NT2/D1 (cell line): ENCODE data around the gene ARL6IP4.

Experiments
- DNase-seq: peaks from one replicate; pipeline ENCODE4 v3.0.0-alpha.2; 2011; ENCODE audit warnings: low read depth, low spot score
- H3K27me3 ChIP-seq: 2 replicates; pipeline ENCODE4 v1.6.0; 2011; ENCODE audit warnings: mild to moderate bottlenecking; ENCODE audit not compliant: insufficient read length, insufficient read depth
- H3K36me3 ChIP-seq: 2 replicates; pipeline ENCODE4 v1.6.1; 2011; ENCODE audit warnings: mild to moderate bottlenecking, low read length, mixed read lengths; ENCODE audit not compliant: insufficient read depth, insufficient read length
- H3K4me1 ChIP-seq: 2 replicates; pipeline ENCODE4 v1.5.1; 2011; ENCODE audit not compliant: insufficient read depth, insufficient read length
- H3K4me3 ChIP-seq: 2 replicates; pipeline ENCODE4 v1.5.1; 2011; ENCODE audit warnings: low read depth; ENCODE audit not compliant: insufficient read length
- H3K9ac ChIP-seq: 2 replicates; pipeline ENCODE4 v1.6.0; 2011; ENCODE audit warnings: low read depth; ENCODE audit not compliant: insufficient read length
- H3K9me3 ChIP-seq: 2 replicates; pipeline ENCODE4 v1.5.1; 2011; ENCODE audit warnings: mild to moderate bottlenecking, low read length; ENCODE audit not compliant: insufficient read depth
- SUZ12 ChIP-seq: IDR thresholded peaks from 2 replicates; pipeline ENCODE4 v1.6.1; 2011; ENCODE audit not compliant: insufficient read length, insufficient read depth; ENCODE audit errors: extremely low read depth
- YY1 ChIP-seq: IDR thresholded peaks from 2 replicates; pipeline ENCODE4 v1.6.1; 2011; ENCODE audit not compliant: insufficient read length, insufficient read depth
- ZNF274 ChIP-seq: IDR thresholded peaks from 2 replicates; pipeline ENCODE4 v1.6.1; 2011; ENCODE audit warnings: mild to moderate bottlenecking, low read depth, low read length

ARL6IP4 gene

DNA sequence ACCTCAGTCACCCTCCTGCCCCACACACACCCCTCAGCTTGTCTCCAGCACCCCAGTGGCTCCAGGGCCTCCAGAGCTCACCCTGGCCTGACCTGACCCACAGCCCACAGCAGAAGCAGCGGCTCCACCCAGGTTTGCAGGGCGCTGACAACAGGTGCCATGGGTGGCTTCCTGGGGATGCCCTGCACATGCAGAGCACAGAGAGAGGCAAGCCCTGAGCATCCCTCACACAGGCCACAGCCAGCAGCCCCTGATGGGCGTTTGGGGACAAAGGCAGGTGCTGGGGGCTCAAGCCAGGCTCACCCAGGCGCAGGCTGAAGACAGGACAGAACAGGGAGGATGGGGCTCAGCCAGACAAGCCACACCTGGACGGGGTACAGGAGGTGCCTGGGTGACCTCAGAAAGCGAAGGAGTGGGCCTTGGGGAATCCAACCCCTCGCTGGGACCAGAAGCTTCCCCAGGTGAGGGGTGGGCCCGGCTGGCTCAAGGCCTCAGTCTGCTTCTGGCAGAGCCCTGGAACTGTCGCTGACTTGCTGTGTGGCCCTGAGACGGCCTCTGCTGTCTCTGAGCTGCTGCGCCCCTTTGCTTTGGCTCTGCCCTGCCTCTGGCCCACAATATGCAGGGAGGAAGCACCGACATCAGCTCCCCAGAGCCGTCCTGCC, 10.6 kb downstream of the ARL6IP4 start:
- Histone ChIP-seq H3K4me1 (no peaks in the 10 kb centered on the region), H3K9ac (no peak overlapping the region), H3K36me3 (peaks cover 43% of the 10 kb centered on the region), H3K27me3 (no peaks in the 10 kb centered on the region), H3K4me3 (no peak overlapping the region), H3K9me3 (no peaks in the 10 kb centered on the region)
- no peak for DNase-seq
- TF ChIP-seq SUZ12 (no peak), YY1 (no peak), ZNF274 (no peak)

DNA sequence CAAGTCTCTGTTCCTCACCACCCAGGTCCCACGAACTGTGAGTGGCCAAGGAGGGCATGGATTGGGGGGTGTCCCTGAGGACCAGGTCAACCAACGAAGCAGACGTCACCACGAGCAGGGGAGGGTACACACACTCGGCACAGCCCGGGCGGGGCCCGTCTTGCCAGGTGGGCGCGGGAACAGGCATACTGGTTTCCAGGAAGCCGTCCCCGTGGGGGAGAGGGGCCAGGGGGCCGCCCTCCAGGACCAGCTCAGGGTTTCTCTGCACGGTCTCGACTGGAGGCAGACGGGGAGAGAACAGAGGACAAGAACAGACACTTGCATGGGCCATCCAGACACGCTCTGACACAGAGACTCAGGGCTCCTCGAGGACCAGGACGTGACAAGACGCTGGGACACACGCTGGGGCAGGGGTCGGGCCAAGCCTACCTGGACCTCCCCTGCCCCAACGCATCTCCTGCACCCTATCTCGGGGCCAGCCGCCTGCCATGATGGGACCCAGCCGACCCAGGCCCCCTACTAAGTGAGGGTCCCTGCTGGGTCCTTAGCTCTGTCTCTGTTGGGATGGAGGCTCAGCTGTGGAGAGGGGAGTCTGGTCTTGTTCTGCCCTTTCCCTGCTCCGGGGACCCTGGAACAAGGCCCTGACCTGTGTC, 11.3 kb downstream of the ARL6IP4 start:
- no peak overlapping the region for H3K9ac ChIP-seq
- peaks cover 43% of the 10 kb centered on the region for H3K36me3 ChIP-seq
- TF ChIP-seq ZNF274: no peak
- no peak for TF ChIP-seq SUZ12
- TF ChIP-seq YY1: no peak
- no peak for DNase-seq
- no peak overlapping the region for H3K4me3 ChIP-seq
- no peaks in the 10 kb centered on the region for H3K27me3 ChIP-seq
- no peaks in the 10 kb centered on the region for H3K9me3 ChIP-seq
- peaks cover 2% of the 10 kb centered on the region for H3K4me1 ChIP-seq

DNA sequence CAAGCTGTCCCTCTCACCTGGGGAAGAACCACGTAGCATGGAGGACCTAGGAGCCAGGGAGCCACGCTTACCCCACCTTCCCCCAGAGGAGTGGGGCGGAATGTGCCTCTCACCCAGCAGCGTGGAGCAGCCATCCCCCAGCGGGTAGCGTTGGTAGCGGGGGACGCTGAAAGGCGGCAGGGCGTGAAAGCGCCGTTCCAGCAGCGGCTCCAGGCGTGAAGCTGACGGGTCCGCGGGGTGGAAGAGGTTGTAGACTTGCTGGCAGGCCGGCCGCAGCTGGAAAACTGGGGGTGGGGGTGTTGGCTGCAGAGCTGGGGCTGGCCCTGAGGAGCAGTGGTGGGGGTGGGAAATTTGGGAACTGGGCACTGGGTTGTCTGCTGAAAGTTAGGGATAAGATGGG, 11.9 kb downstream of the ARL6IP4 start:
- Histone ChIP-seq H3K9me3 (no peaks in the 10 kb centered on the region), H3K36me3 (peaks cover 43% of the 10 kb centered on the region), H3K27me3 (no peaks in the 10 kb centered on the region), H3K4me3 (no peak overlapping the region), H3K9ac (no peak overlapping the region), H3K4me1 (peaks cover 4% of the 10 kb centered on the region)
- TF ChIP-seq ZNF274 (no peak), SUZ12 (no peak), YY1 (no peak)
- no peak for DNase-seq

DNA sequence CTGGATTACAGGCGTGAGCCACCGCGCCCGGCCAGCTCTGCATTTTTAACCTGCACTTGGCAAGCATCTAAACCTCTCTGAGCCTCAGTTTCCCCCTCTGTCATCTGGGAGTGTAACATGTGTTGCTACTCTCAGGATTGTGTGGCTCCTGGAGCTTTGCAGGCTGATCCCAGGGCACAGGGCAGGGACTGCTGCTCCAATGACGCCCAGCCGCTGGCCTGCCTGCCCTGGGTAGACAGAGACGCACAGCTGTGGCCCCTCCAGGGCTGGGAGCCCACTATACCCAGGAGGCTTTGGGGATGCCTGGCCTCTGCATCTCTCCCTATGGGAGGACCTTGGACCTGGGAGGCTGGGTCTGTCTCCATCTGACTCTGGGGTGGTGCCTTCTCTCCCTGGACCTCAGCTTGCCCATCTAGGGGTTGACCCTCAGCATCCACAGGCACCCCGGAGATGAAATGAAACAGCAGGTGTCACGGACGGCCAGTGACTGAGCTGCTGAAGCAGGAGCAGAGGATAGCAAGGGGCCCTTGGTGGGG, 13.7 kb downstream of the ARL6IP4 start:
- Histone ChIP-seq H3K9ac (no peak overlapping the region), H3K4me1 (peaks cover 4% of the 10 kb centered on the region), H3K9me3 (no peaks in the 10 kb centered on the region), H3K36me3 (peaks cover 32% of the 10 kb centered on the region), H3K4me3 (no peak overlapping the region), H3K27me3 (no peaks in the 10 kb centered on the region)
- no peak for DNase-seq
- no peak for TF ChIP-seq SUZ12
- TF ChIP-seq YY1: no peak

DNA sequence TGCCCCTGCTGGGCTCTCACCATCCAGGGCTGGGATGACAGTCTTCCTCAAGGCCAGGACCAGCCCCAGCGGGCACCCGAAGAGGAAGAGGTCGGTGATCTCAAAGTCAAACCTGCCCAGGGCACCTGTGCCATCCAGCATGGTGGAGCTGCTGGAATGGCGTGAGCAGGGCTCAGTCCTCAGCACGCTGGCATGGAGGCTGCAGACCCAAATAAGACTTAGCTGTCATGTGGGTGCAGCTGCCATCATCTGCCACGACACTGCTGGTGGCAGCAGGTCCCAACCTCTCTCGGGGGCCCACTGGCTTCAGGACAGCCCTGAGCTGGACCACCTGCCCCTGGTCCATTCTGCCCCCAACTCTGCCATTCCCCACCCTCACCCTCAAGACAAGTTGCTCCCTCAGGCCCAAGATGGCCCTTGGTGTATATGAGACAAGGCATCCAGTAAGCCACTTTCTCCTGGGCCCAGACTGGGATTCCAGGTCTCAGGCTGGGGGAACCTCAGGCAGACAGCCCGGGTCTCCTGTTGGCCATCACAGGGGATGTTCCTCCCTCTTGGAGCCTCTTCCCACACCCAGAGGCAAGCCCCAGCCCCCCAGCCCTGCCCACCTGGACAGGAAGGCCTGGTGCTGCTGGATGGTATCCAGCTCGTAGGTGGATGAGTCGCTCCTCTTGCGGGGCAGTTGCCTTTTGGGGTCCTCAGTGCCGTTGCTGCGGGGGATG, 14.5 kb downstream of the ARL6IP4 start:
- H3K9ac ChIP-seq: no peak overlapping the region
- H3K4me1 ChIP-seq: peaks cover 4% of the 10 kb centered on the region
- no peak for DNase-seq
- H3K4me3 ChIP-seq: no peak overlapping the region
- no peaks in the 10 kb centered on the region for H3K27me3 ChIP-seq
- peaks cover 39% of the 10 kb centered on the region for H3K36me3 ChIP-seq
- no peak for TF ChIP-seq SUZ12
- H3K9me3 ChIP-seq: no peaks in the 10 kb centered on the region

DNA sequence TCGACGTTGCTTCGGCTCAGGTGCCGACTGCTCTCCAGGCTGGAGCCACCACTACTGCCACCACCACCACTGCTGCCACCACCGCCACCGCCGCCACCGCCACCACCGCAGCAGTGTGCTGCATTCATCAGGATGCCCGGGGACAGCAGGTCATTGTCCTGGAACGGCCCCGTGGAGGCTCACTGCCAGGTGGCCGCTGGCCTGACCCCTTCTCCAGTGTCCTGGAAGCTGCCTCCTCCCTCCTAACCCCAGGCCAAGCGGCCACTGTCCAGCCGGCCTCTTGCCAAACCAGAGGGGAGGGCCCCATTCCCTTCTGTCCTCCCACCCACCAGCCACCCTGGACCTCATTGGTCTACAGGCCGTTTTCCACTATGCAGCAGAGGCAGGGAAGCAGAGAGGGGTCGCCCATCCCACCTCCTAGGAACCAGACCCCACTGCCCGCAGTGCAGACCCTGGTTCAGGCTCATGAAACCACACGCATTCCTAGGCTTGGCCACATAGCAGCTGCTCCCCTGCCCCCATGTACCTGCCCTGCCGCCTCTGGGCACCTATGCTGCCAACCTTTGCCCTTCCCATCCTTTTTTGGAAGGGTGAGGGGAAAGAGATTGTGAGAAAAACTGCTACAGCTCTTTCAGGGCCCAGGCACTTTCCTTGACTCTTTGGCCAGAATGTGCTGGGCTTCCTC, 15.2 kb downstream of the ARL6IP4 start:
- no peak for DNase-seq

DNA sequence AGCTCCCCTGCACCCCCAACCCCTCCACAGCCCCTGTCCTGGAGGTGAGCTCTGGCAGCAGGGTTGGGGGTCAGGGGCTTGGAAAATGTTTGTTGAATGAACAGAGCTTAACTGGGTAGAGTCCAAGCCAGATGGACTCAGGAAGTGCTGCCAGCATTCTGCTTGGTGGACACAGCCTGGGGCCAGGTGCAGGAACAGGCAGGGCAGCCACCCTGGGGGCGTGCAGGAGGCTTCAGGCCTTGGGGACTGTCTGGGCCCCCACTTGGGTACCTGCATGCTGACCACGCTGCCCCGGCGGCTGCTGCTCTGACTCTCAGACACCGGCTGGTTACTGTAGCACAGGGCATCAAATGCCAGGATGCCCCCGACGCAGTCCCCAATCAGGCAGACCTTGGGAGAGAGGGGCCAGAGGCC, 15.7 kb downstream of the ARL6IP4 start:
- Histone ChIP-seq H3K36me3 (peaks cover 47% of the 10 kb centered on the region), H3K27me3 (no peaks in the 10 kb centered on the region), H3K4me3 (no peak overlapping the region), H3K4me1 (peaks cover 8% of the 10 kb centered on the region), H3K9ac (no peak overlapping the region), H3K9me3 (no peaks in the 10 kb centered on the region)
- no peak for DNase-seq
- no peak for TF ChIP-seq YY1

More for the DNA sequence above, 15.2 kb downstream of the ARL6IP4 start:
- no peak overlapping the region for H3K9ac ChIP-seq
- no peaks in the 10 kb centered on the region for H3K27me3 ChIP-seq
- no peaks in the 10 kb centered on the region for H3K9me3 ChIP-seq
- H3K36me3 ChIP-seq: peaks cover 43% of the 10 kb centered on the region
- no peak overlapping the region for H3K4me3 ChIP-seq
- H3K4me1 ChIP-seq: peaks cover 8% of the 10 kb centered on the region
- TF ChIP-seq YY1 (no peak), SUZ12 (no peak), ZNF274 (no peak)
